Epithelial cell of proximal tubule (primary cell): ENCODE measurements around the gene LAPTM5. TPM values are rescaled to one million over a fixed set of nuclear protein-coding genes. Genes with fewer than 3 reads are reported as not detected.

Experiments used
- DNase-seq: peaks from one replicate; pipeline ENCODE4 v3.0.0-alpha.2; 2011; ENCODE audit warnings: low read depth
- H3K4me3 ChIP-seq: 2 replicates; pipeline ENCODE4 v1.5.1; 2011; ENCODE audit warnings: low read depth, mild to moderate bottlenecking, low read length
- CTCF ChIP-seq: conservative IDR thresholded peaks from 2 replicates; pipeline ENCODE4 v1.5.1; 2012; ENCODE audit warnings: low read depth, mild to moderate bottlenecking, low read length
- total RNA-seq: library from RNA; depleted of rRNA; stranded (reverse); fragments of >200 nt; gene quantifications from 2 replicates; pipeline ENCODE4 v1.2.3, GENCODE V29; 2015

LAPTM5 gene
- total RNA-seq, 1 donor from 2014 or later: 2.4 TPM

DNA sequence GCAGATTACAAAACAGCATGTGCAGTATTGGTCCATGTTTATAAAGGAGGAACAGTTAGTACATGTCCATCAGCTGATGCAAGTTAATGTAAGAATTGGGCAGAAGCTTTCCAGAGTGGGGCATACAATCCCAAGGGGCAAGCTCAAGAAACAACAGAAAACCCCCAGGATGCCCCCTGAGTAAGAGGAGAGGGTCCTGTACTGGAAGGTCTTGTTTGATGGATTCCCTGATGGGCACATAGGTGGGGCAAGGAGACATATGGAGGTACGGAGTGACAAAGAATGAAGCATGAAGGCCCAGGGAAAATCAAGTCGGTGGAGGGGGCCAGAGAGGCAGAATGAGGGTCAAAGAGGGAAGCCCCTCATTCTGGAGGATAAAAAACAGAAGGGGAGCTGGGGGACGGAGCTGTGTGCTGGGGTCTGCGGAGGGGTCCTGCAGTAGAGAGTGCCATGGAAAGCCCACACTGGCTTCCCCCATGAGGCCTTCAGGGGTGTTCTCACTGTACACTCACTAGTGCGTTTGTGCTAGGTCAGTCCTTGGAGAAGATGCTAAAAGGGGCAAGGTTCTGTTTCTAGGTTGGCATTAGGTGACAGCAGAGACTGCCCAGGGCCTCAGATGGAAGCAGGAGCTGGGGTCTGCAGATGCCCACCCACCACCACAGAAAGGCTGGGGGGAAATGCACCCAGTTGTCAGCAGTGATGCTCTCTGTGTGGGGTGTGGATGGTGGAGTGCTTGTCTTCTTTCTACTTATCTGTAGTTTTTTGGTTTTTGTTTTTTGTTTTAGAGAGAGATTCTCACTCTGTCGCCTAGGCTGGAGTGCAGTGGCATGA is 21.7 kb downstream of the LAPTM5 start:
- no peak for TF ChIP-seq CTCF
- DNase-seq: no peak

DNA sequence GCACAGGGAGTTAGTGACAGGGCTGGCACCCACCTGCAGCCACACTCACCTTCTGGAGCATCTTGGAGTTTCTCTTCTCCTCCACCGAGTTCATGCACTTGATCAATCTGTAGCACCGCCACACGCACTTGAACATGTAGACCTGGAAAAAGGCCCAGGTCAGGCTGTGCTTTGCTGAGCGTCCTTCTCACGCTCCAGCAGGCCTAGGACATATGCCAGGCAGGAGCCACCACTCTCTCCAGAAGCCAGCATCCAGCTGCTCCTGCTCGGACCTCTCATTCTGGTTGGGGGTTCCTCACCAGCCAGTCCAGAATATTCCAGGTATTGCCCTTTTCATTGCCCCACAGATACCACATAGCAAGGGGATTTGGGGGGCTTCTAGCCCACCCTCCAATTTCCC is 22.4 kb downstream of the LAPTM5 start:
- TF ChIP-seq CTCF: no peak
- DNase-seq: no peak
- H3K4me3 ChIP-seq: no peak overlapping the region

More for the DNA sequence above, 21.7 kb downstream of the LAPTM5 start:
- H3K4me3 ChIP-seq: no peak overlapping the region

DNA sequence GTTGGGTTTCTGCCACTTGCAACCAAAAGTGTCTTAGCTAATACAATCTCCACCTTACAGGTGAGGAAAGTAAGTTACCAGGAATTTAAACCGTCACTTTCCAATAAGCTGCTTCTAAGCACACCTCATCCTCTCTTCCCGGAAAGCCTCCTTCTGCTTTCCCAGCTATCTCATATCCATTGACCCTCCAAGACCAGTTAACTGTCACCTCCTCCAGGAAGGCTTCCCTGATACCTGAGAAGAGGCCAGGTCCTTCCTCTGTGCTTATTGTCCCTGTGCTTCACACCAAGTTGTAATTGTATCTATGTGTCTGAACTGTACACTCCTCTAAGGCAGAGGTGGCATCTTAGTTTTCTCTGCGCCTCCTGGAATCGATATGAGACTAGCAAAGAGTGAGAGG is 23.0 kb downstream of the LAPTM5 start:
- H3K4me3 ChIP-seq: no peak overlapping the region
- no peak for TF ChIP-seq CTCF

DNA sequence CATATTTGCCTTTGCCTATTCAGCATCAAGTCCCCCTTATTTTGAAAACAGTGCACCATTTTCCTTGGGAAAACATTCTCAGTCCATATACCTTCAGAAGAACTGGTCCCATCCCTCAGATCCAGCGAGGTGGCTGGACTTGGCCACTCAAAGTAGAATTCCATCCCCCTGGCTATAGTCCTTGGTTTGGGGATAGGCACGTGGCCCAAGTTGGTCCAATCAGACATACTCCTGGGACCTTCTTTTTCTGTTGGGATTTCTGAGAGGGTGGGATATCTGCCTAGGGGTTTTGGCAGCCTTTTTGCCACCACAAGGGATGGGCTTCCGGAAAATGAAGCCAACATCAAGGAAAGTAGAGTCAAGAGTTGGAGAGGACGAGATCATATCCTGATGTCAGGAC is 23.5 kb downstream of the LAPTM5 start:
- TF ChIP-seq CTCF: no peak
- DNase-seq: no peak
- H3K4me3 ChIP-seq: no peak overlapping the region

More for the DNA sequence above, 23.0 kb downstream of the LAPTM5 start:
- no peak for DNase-seq

DNA sequence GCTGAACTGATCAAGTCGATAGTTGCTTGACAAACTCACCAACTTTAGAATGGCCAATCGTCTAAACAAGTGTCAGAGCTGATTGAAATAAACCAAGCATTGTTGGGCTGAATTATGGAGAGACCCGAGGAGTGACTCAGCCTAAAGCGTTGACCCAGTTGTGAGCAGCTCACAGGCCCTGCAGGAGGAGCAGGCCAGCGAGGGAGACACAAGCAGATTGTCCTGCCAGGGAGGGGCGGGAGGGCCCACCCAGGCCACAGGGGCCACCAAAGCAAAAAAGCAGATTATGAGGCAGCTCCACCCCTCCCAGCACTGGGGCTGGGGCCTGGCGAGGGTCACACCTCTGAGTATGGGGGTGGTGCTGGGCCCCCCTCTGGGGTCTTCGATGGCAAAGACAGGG is 24.1 kb downstream of the LAPTM5 start:
- H3K4me3 ChIP-seq: no peak overlapping the region
- DNase-seq: no peak
- no peak for TF ChIP-seq CTCF

- no peak for DNase-seq
- no peak overlapping the region for H3K4me3 ChIP-seq
- TF ChIP-seq CTCF: no peak
Observed at GRCh38 chr1:30732277-30732996, 25.1 kb downstream of the LAPTM5 start.
